Body of pancreas (tissue), 4 donors: Measurements from ENCODE around the gene CDC42EP5.

Source experiments
- POLR2A ChIP-seq, 3 donors: fragments of 450-650 bp; IDR thresholded peaks; one replicate each; pipeline ENCODE4 v1.6.1; 2016; ENCODE audit warnings: antibody characterized with exemption in 3 of 3, mild to moderate bottlenecking in 2 of 3
- TF ChIP-seq, protein P1 (sequence below), 7 experiments: fragments of 450-650 bp in 4 of 7; fragments of 200-600 bp in 3 of 7; sonication (generic) in 3 of 7; IDR thresholded peaks; one replicate each; pipeline ENCODE4 v1.5.1; 2016 to 2019; ENCODE audit warnings: antibody characterized with exemption in 7 of 7

DNA sequence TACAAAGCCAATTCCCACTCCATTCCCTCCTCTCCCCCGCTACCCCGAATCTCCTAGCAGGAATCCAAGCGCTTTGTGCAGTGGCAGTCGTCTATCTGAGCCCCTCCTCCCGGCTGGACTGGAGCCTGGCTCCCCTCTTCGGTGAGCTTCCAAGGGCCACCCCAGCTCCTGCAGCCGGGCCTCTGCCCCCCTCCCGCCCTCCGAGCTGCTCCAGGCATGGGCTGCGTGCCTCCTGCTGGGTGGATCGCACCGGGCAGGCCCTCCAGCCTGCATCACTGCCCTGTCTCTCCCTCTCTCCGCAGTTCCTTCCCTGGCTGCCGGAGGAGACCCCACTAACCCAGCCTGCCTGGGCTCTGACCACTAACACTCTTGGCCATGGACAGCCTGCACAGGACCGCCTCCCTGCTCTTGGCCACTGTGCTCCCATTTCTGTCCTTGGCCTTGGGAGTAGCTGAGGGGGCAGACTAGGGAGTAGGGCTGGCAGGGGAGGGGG lies 37.0 kb downstream of the CDC42EP5 start:
- TF ChIP-seq, protein P1, sequence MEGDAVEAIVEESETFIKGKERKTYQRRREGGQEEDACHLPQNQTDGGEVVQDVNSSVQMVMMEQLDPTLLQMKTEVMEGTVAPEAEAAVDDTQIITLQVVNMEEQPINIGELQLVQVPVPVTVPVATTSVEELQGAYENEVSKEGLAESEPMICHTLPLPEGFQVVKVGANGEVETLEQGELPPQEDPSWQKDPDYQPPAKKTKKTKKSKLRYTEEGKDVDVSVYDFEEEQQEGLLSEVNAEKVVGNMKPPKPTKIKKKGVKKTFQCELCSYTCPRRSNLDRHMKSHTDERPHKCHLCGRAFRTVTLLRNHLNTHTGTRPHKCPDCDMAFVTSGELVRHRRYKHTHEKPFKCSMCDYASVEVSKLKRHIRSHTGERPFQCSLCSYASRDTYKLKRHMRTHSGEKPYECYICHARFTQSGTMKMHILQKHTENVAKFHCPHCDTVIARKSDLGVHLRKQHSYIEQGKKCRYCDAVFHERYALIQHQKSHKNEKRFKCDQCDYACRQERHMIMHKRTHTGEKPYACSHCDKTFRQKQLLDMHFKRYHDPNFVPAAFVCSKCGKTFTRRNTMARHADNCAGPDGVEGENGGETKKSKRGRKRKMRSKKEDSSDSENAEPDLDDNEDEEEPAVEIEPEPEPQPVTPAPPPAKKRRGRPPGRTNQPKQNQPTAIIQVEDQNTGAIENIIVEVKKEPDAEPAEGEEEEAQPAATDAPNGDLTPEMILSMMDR (IDR thresholded peaks at IDR 0.05): no peak
- no peak for TF ChIP-seq POLR2A (IDR thresholded peaks at IDR 0.05)
